GM19395 (cell line): ENCODE data around the gene NCR2.

Source experiments
- ATAC-seq: cut with Tn5 transposase; IDR thresholded peaks from one replicate; pipeline ENCODE4 v1.9.1; 2021; ENCODE audit warnings: mild to moderate bottlenecking, moderate library complexity; ENCODE audit not compliant: unreplicated experiment

The NCR2 gene

DNA sequence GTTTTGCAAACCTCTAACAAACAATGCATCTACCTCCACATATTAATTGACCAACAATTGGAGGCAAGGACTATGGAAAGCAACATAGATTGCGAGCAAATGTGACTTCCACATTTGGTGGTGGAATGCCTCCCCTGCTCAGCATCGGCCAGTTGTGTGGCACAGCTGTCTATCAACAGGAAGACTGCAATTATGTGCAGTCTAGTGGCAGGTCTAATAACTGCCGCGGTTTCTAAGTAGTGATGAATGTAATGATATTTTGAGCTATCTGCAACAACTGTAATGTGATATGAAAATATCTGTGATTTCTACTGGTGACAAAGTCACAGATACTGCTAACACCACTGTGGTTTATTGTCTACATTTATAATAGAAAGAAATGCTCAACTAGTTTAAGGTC lies 56.8 kb downstream of the NCR2 start:
- ATAC-seq, result no peak

DNA sequence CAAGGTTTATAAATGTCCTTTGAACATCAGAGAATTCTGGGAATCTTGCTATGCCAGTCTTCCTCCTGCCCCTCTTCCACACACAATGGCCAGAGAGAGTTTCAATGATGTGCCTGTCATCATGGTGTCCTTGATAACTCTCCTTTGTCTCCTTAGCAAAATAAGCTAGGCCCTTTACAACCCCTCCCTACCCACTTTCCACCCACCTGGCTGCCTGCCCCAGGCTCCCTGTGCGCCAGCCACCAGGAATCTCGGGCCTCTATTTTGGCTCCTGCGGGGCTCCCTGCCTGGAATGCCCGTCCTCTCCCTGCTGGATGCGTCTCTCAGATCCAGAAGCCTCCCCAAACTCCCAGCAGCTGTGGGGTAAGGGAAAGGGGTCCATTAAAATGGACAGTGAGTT lies 60.9 kb downstream of the NCR2 start:
- ATAC-seq, result no peak

DNA sequence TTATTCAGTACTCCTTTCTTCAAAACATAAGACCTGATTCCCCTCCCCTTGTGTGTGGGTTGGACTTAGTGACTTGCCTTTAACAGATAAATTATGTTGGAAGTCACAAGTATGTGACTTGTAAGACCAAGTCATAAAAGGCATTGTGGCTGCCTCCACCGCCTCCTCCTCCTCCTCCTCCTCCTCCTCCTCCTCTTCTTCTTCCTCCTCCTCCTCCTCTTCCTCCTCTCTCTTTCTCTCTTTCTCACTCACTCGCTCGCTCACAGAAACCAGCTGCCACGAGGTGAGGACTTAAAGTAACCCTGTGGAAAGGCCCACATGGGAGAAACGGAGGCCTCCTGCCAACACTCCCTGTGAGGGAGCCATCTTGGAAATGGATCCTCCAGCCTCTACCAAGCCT lies 64.0 kb downstream of the NCR2 start:
- ATAC-seq, result no peak
